Kidney epithelial cell (primary cell): ENCODE measurements around the gene SERPINB11. TPM values are rescaled to one million over a fixed set of nuclear protein-coding genes. Genes with fewer than 3 reads are reported as not detected.
A peak's percentile ranks its signal among the peaks of the same experiment; 100 is the strongest.
"Not testable (repeated sequence)": the region's sequence is repeated elsewhere in the genome, so short reads cannot be mapped to it uniquely, and the experiment has no call there.

Experiments used
- DNase-seq: peaks from one replicate; pipeline ENCODE4 v3.0.0-alpha.2; 2010; ENCODE audit warnings: low read depth
- H3K27me3 ChIP-seq: 2 replicates; pipeline ENCODE4 v1.6.0; 2011; ENCODE audit warnings: low read length; ENCODE audit not compliant: control insufficient read depth, insufficient read depth
- H3K36me3 ChIP-seq: 2 replicates; pipeline ENCODE4 v1.5.1; 2011; ENCODE audit warnings: low read length; ENCODE audit not compliant: control insufficient read depth, insufficient read depth
- H3K4me3 ChIP-seq: 2 replicates; pipeline ENCODE4 v1.5.1; 2011; ENCODE audit warnings: low read depth, mild to moderate bottlenecking, control low read depth, low read length
- total RNA-seq: library from RNA; depleted of rRNA; stranded (reverse); fragments of >200 nt; gene quantifications from 2 replicates; pipeline ENCODE4 v1.2.3, GENCODE V29; 2015
- TF ChIP-seq, protein P1 (sequence below): IDR thresholded peaks from 2 replicates; pipeline ENCODE4 v1.5.1; 2011; ENCODE audit warnings: mild to moderate bottlenecking, moderate library complexity, low read length, control low read depth, inconsistent platforms; ENCODE audit not compliant: insufficient read depth, poor library complexity, severe bottlenecking

Gene SERPINB11, protein sequence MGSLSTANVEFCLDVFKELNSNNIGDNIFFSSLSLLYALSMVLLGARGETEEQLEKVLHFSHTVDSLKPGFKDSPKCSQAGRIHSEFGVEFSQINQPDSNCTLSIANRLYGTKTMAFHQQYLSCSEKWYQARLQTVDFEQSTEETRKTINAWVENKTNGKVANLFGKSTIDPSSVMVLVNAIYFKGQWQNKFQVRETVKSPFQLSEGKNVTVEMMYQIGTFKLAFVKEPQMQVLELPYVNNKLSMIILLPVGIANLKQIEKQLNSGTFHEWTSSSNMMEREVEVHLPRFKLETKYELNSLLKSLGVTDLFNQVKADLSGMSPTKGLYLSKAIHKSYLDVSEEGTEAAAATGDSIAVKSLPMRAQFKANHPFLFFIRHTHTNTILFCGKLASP
- not detected in 2 replicates for total RNA-seq

DNA sequence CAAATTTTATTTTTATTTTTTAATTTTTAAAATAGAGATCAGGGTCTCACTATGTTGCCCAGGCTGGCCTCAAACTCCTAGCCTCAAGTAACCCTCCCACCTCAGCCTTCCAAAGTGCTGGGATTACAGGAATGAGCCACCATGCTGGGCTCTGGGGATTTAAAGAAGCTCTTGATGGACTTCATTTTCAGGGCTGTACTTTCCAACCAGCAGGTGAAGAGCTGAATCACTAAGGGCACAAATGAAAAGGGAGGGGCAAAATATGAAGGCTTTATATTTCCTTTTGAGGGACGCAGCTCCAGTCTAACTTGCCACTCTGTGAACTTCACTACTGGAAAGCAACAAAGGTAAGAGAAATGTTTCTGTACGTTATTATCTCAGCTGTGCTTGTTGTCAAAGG is at the start of gene SERPINB11:
Gene SERPINB11 (plus strand): TSS at position 301 of the 400 bp plus-strand sequence. CDS start 7,234 bp downstream, outside the sequence.
- Histone ChIP-seq H3K4me3 (no peak within 1 kb of the TSS), H3K36me3 (no peaks in the 10 kb centered on the region), H3K27me3 (no peaks in the 10 kb centered on the region)
- TF ChIP-seq, protein P1, sequence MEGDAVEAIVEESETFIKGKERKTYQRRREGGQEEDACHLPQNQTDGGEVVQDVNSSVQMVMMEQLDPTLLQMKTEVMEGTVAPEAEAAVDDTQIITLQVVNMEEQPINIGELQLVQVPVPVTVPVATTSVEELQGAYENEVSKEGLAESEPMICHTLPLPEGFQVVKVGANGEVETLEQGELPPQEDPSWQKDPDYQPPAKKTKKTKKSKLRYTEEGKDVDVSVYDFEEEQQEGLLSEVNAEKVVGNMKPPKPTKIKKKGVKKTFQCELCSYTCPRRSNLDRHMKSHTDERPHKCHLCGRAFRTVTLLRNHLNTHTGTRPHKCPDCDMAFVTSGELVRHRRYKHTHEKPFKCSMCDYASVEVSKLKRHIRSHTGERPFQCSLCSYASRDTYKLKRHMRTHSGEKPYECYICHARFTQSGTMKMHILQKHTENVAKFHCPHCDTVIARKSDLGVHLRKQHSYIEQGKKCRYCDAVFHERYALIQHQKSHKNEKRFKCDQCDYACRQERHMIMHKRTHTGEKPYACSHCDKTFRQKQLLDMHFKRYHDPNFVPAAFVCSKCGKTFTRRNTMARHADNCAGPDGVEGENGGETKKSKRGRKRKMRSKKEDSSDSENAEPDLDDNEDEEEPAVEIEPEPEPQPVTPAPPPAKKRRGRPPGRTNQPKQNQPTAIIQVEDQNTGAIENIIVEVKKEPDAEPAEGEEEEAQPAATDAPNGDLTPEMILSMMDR = no peak
- no peak for DNase-seq

DNA sequence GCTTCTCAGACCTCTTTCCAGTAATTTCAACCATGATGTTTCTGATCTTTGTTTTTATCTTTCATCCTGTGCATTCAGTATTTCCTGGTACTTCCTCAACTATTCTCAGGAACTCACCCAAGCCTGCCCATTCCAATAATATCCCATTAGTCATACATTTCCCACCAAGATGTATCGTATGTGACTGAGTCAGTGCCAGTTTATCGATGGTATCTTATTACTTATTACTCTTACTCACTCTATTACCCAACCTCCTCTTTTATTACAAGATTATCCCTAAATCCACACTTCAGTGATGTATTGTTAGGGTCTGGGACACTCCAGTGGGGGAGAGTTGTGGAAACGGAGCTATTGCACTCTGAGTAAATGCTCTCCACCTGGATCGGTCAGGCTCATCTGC is 43.8 kb upstream of the SERPINB11 start:
- H3K27me3 ChIP-seq, H3K4me3 ChIP-seq, DNase-seq, H3K36me3 ChIP-seq: not testable (repeated sequence)

DNA sequence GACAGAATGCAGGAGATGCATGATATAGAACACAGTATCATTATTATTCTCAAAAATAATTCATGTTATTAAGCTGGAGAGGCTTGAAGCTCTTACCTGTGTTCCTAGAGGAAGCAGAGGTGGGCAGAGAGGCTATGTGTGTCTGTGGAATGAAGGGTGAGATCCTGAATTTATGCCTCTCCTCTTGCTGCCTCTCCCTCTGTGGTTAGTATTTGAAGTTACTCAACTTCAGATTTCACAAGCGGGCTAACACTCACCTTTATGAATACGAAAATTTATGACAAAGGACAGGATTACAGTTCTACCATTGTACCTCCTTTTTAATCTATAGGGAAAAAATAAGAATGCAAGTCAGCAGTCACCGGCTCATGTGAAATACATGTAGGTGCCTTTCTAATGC is 41.0 kb upstream of the SERPINB11 start, which contains the start of gene SERPINB3:
Gene SERPINB3 (minus strand): TSS at position 144 of the 400 bp plus-strand sequence. CDS start 677 bp downstream, outside the sequence.
- not testable (repeated sequence) for H3K36me3 ChIP-seq, DNase-seq, H3K4me3 ChIP-seq, H3K27me3 ChIP-seq

DNA sequence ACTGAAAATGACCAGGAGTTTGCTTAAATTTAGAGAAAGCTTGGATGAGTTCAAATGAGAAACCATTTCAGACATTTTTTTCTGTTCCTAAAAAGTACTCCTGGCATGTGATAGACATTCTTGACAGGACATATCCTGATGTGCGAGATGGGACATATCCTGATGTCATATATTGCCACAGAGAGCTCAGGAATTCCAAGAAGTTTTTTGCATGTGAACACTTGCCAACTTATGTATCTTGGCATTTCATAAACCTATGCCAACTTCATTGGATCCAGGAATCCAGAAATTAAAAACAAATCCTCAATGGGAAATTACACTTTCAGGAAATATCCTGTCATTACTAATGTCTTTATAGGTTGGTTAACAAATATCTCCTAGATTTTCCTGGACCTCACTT is 38.2 kb upstream of the SERPINB11 start:
- Histone ChIP-seq H3K36me3 (no peaks in the 10 kb centered on the region), H3K4me3 (no peak overlapping the region), H3K27me3 (no peaks in the 10 kb centered on the region)
- TF ChIP-seq, protein P1 = no peak
- no peak for DNase-seq

DNA sequence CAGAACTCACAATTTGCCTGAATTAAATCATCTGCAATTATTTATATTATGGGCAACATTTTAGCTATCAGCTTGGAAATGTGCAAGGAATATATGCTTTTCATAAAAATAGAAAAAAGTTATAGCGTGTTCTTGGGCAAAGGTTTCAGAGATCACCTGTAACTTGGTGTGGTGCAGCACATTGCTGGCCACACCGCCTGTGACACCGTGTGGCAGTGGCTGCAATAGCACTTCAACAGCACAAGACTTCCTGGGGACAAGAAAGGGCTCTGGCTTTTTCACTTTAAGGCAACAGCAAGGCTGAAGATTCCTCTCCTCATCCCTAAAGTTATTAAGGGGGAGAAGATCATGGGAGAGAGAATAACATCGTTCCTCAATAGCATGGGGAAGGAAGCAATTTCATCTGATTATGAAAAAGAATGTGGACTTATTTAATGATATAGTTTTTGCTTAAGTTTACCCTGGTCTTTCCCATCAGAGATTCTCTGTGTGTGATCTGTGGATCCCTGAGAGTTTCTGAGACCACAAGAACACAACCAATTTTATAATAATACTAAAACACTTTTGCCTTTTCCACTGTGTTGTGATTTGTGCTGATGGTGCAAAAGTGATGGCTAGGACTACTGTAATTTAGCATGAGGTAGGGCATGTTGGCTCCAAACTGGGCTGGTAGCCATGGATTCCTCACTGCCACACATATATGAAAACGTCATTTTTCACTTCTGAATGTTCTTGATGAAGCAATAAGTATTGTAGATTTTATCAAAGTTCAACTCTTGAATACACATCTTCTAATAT is 26.0 kb upstream of the SERPINB11 start:
- no peaks in the 10 kb centered on the region for H3K36me3 ChIP-seq
- no peak for DNase-seq
- no peaks in the 10 kb centered on the region for H3K27me3 ChIP-seq
- TF ChIP-seq, protein P1 = peak; percentile 45
- H3K4me3 ChIP-seq = no peak overlapping the region

DNA sequence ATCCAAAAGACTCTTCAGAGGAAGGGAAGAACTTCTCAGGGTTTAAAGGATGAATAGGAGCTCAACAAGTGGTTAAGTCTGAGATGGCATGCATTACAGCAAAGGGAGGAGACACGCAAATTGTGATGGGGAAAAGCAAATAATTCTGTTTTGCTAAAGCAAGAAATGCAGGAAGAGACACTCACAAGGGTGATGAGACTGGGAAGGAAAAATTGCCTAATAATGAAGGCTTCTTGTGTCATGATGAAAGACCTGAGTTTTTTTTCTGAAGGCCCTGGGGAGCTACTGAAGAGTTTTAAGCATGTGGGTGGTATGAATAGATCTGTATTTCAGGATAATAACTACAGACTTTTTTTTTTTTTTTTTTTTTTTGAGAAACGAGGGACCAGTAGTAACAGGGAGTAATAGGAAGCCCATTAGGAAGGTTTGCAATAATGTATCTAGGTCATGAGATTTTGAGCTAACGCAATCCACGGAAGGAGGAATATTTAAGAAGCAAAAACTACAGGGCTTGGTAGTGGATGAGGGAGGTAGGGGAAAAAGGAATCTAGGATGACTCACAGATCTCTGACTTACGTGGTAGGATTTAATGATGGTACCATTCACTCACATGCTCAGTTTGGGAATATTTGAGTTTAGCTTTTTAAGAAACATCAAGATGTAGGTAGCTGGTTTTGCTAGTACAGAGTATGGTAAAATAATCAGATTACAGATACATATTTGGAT is 25.1 kb upstream of the SERPINB11 start:
- H3K36me3 ChIP-seq = no peaks in the 10 kb centered on the region
- no peaks in the 10 kb centered on the region for H3K27me3 ChIP-seq
- no peak overlapping the region for H3K4me3 ChIP-seq
- no peak for DNase-seq
- TF ChIP-seq, protein P1 = no peak
